ENCODE data around the gene TRPM8. TPM values are rescaled to one million over a fixed set of nuclear protein-coding genes. Genes with fewer than 3 reads are reported as not detected.

Gene TRPM8
- total RNA-seq, 3 donors from 2014 or later (not counting 1 experiment from before 2014, with no cell fraction given): not detected

DNA sequence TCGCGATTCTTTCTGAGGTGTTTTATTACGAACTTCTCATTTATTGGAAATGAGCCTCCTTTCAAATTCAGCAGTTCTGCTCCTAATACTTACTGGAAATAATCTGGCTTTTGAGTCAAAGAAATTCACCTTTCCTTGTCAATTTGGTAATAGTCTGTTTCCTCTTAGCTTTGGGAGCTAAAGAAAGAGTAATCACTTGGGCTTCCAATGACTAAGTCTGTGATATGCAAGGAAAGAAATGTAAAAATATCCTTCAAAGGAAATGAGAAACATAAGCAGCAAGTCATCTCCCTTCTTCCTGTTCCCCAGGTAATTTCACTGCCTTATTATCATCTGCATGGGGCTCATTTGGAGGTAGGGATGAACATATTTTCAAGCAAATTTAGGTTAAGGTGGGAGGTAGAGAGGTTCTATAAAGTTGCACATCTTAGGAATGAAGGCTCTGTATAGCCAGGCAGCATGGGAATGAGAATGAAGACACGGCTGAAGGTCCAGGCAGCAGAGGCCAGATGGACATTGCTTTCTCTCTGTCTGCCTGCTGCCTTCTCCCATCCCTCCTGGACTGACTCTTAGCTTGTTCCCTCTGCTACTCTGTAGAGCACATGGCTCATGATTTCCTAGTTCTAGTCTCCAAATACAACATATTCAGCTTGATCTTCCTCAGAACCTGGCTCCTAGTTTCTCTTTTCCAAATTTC is 134.3 kb downstream of the TRPM8 start:
- no peaks in the 10 kb centered on the region for H3K9me3 Mint-ChIP-seq
- H3K4me3 ChIP-seq (ENCODE audit: low read length): no peak overlapping the region
- peaks cover 7 to 10% of the 10 kb centered on the region in 2 donors for H3K4me1 Mint-ChIP-seq
- no peaks in the 10 kb centered on the region for H3K36me3 ChIP-seq (ENCODE audit: control insufficient read depth, insufficient read depth, low read length)
- no peaks in the 10 kb centered on the region for H3K36me3 Mint-ChIP-seq
- no peak overlapping the region for H3K27ac ChIP-seq (ENCODE audit: low read length)
- intact Hi-C loops (cut with micrococcal nuclease): no loop called here
- H3K27me3 ChIP-seq (ENCODE audit: control insufficient read depth, insufficient read depth, low read length): no peaks in the 10 kb centered on the region
- TF ChIP-seq, protein P1, sequence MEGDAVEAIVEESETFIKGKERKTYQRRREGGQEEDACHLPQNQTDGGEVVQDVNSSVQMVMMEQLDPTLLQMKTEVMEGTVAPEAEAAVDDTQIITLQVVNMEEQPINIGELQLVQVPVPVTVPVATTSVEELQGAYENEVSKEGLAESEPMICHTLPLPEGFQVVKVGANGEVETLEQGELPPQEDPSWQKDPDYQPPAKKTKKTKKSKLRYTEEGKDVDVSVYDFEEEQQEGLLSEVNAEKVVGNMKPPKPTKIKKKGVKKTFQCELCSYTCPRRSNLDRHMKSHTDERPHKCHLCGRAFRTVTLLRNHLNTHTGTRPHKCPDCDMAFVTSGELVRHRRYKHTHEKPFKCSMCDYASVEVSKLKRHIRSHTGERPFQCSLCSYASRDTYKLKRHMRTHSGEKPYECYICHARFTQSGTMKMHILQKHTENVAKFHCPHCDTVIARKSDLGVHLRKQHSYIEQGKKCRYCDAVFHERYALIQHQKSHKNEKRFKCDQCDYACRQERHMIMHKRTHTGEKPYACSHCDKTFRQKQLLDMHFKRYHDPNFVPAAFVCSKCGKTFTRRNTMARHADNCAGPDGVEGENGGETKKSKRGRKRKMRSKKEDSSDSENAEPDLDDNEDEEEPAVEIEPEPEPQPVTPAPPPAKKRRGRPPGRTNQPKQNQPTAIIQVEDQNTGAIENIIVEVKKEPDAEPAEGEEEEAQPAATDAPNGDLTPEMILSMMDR (IDR thresholded peaks at IDR 0.05): no peak
- H3K4me3 Mint-ChIP-seq: no peak overlapping the region
- H3K27ac Mint-ChIP-seq: no peak overlapping the region
- WGBS (ENCODE audit: insufficient coverage): 89% methylated on average over 4 of the region's 4 CpGs
- DNase-seq: no peak
- no peak for ATAC-seq
- peaks cover 10 to 31% of the 10 kb centered on the region in 2 donors for H3K27me3 Mint-ChIP-seq (ENCODE audit: low read depth in 2 of 2)
- H3K9me3 ChIP-seq (ENCODE audit: control insufficient read depth, insufficient read depth, low read length): no peaks in the 10 kb centered on the region
- no peaks in the 10 kb centered on the region for H3K4me1 ChIP-seq (ENCODE audit: control insufficient read depth, insufficient read depth, low read length)

DNA sequence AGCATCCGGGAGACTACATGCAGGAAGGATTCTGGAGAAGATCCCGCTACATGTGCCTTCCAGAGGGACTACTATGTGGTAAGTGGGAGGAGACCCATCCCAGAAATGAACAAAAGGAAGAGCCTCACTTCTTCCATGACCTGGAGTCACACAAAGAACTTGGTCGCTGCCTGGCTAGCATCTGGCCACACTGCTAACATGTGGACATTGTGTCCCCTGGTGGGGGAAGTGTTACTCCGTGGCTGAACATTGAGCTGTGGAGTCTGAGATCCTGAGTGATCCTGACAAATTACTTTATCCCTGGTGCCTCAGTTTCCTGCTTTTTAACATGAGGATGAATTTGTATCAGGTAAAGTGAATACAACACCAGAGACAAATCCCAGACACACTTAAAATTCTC is 141.7 kb downstream of the TRPM8 start:
- no peaks in the 10 kb centered on the region for H3K9me3 ChIP-seq (ENCODE audit: control insufficient read depth, insufficient read depth, low read length)
- no peak overlapping the region for H3K4me3 ChIP-seq (ENCODE audit: low read length)
- 85% methylated on average over 4 of the region's 4 CpGs for WGBS (ENCODE audit: insufficient coverage)
- TF ChIP-seq, protein P1 (IDR thresholded peaks at IDR 0.05): no peak
- H3K36me3 Mint-ChIP-seq: no peaks in the 10 kb centered on the region
- no peaks in the 10 kb centered on the region for H3K9me3 Mint-ChIP-seq
- no peak overlapping the region for H3K27ac ChIP-seq (ENCODE audit: low read length)
- no peak overlapping the region for H3K27ac Mint-ChIP-seq
- no peaks in the 10 kb centered on the region for H3K36me3 ChIP-seq (ENCODE audit: control insufficient read depth, insufficient read depth, low read length)
- peaks cover 27 to 38% of the 10 kb centered on the region in 2 donors for H3K4me1 Mint-ChIP-seq
- H3K27me3 Mint-ChIP-seq (ENCODE audit: low read depth in 2 of 2): peaks cover 16 to 52% of the 10 kb centered on the region in 2 donors
- H3K4me1 ChIP-seq (ENCODE audit: control insufficient read depth, insufficient read depth, low read length): peaks cover 15% of the 10 kb centered on the region
- H3K4me3 Mint-ChIP-seq: no peak overlapping the region
- H3K27me3 ChIP-seq (ENCODE audit: control insufficient read depth, insufficient read depth, low read length): no peaks in the 10 kb centered on the region
- no peak for DNase-seq
- intact Hi-C loops (cut with micrococcal nuclease): no loop called here
- no peak for ATAC-seq

DNA sequence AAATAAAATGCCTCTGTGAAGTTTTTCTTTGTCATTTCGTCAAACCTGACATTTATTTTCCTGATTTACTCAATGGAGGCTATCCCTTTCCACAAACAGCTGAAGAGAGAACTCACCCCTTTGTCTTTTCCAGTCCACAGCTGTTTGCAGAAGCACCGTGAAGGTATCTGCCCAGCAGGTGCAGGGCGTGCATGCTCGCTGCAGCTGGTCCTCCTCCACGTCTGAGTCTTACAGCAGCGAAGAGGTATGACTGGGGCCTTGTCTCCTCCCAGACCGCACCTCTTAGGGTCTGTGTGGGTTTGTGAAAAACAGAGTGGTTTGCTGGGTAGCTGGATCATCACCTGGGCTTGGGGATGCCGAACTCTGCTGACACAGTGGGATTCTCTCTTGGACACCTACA is 143.1 kb downstream of the TRPM8 start:
- Mint-ChIP-seq H3K27ac (no peak overlapping the region), H3K27me3 (ENCODE audit: low read depth in 2 of 2) (peaks cover 14 to 49% of the 10 kb centered on the region in 2 donors), H3K36me3 (no peaks in the 10 kb centered on the region), H3K9me3 (no peaks in the 10 kb centered on the region), H3K4me1 (peaks cover 32 to 38% of the 10 kb centered on the region in 2 donors), H3K4me3 (no peak overlapping the region)
- no peak overlapping the region for H3K27ac ChIP-seq (ENCODE audit: low read length)
- 91% methylated on average over 8 of the region's 8 CpGs for WGBS (ENCODE audit: insufficient coverage)
- DNase-seq: no peak
- no peaks in the 10 kb centered on the region for H3K36me3 ChIP-seq (ENCODE audit: control insufficient read depth, insufficient read depth, low read length)
- no peak overlapping the region for H3K4me3 ChIP-seq (ENCODE audit: low read length)
- H3K27me3 ChIP-seq (ENCODE audit: control insufficient read depth, insufficient read depth, low read length): no peaks in the 10 kb centered on the region
- no peak for ATAC-seq
- peaks cover 18% of the 10 kb centered on the region for H3K4me1 ChIP-seq (ENCODE audit: control insufficient read depth, insufficient read depth, low read length)
- TF ChIP-seq, protein P1 (IDR thresholded peaks at IDR 0.05): no peak
- H3K9me3 ChIP-seq (ENCODE audit: control insufficient read depth, insufficient read depth, low read length): no peaks in the 10 kb centered on the region
- intact Hi-C loops (cut with micrococcal nuclease): no loop called here

Measured in natural killer cell (primary cell).